ENCODE data around the gene PDE4D.

DNA sequence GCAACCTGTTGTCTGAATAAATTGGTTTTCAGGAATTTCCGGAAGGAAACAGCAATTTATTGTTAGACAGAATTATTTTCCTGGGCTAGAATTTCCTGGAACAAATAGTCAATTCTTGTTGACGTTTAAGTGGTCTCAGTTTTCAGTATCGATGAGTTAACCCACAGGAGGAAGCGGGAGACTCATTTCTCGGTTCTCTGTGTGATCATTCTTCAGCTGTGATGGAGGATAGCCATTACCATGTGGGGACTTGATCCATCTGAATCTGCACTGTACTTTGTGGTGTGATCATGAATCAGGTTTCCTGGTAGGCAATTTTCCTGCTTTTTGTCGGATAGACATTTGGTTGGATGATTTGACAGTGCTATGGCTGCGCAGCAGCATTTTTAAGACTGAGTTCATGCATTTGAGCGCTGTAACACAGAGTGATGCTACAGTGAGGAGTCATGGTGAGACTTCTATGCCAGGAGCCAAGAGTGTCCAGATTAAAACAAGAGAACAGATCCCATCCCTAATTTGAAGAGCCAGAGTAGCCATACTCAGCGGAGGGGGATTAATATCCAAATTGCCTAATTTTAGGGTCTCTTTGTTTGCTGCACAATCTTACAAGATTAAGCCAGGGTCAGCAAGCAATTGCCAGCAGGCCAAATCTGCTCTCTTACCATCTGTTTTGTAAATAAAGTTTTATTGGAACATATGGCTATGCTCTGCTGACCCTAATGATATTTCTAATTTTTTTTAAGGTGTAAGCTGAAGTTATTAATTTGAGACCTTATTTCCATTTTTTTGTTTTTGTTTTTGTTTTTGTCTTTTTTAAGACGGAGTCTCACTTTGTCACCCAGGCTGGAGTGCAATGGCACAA lies 954.7 kb downstream of the PDE4D start:
- TF ChIP-seq, protein P1, sequence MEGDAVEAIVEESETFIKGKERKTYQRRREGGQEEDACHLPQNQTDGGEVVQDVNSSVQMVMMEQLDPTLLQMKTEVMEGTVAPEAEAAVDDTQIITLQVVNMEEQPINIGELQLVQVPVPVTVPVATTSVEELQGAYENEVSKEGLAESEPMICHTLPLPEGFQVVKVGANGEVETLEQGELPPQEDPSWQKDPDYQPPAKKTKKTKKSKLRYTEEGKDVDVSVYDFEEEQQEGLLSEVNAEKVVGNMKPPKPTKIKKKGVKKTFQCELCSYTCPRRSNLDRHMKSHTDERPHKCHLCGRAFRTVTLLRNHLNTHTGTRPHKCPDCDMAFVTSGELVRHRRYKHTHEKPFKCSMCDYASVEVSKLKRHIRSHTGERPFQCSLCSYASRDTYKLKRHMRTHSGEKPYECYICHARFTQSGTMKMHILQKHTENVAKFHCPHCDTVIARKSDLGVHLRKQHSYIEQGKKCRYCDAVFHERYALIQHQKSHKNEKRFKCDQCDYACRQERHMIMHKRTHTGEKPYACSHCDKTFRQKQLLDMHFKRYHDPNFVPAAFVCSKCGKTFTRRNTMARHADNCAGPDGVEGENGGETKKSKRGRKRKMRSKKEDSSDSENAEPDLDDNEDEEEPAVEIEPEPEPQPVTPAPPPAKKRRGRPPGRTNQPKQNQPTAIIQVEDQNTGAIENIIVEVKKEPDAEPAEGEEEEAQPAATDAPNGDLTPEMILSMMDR (IDR thresholded peaks at IDR 0.05): no peak
- TF ChIP-seq POLR2A (IDR thresholded peaks at IDR 0.05): no peak

Data from heart left ventricle (tissue), 13 donors.